Esophagus squamous epithelium (tissue), 4 donors: ENCODE results near the gene MYO5A.

ENCODE experiments used
- CTCF ChIP-seq, 6 experiments: fragments of 450-650 bp in 4 of 6; fragments of 200-600 bp in 2 of 6; sonication (generic) in 2 of 6; IDR thresholded peaks; one replicate each; pipeline ENCODE4 v1.5.1; 2016 to 2019; ENCODE audit warnings: antibody characterized with exemption in 6 of 6, mild to moderate bottlenecking in 4 of 6, moderate library complexity in 4 of 6
- POLR2A ChIP-seq, 4 donors: fragments of 450-650 bp; IDR thresholded peaks; one replicate each; pipeline ENCODE4 v1.6.1; 2017; ENCODE audit warnings: antibody characterized with exemption in 4 of 4, mild to moderate bottlenecking in 4 of 4, moderate library complexity in 3 of 4

DNA sequence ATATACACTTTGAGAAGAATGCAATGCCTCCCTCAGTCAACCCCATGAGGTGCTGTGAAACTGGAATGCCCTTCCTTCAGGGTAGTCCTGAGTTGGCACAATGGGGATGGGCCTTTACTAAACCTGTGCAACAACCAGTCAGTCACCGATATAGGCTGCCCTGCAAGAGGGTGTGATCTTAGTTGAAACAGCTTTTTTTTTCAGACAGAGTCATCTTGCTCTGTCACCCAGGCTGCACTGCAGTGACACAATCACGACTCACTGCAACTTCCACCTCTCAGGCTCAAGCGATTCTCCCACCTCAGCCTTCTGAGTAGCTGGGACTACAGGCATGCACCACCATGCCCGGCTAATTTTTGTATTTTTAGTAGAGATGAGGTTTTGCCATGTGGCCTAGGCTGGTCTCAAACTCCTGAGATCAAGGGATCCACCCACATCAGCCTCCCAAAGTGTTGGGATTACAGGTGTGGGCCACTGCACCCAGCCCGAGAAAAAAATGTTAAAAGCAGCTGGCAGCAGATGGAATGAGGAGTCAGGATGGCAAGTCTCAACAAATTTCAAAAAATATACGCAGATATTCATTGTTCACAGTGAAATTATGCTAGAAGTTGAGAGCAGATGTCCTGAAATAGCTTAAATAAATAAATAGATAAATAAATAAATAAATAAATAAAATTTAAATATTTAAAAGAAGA lies 31.8 kb downstream of the MYO5A start:
- TF ChIP-seq POLR2A (IDR thresholded peaks at IDR 0.05) (no peak), CTCF (IDR thresholded peaks at IDR 0.05) (no peak)
